Thyroid gland (tissue), 4 donors: ENCODE results near the gene ISLR.

ENCODE experiments used
- POLR2A ChIP-seq, 2 donors: fragments of 450-650 bp; IDR thresholded peaks; one replicate each; pipeline ENCODE4 v1.6.1; 2017; ENCODE audit warnings: antibody characterized with exemption in 2 of 2, mild to moderate bottlenecking in 2 of 2, moderate library complexity in 1 of 2
- TF ChIP-seq, protein P1 (sequence below), 6 experiments: fragments of 200-600 bp in 3 of 6; fragments of 450-650 bp in 3 of 6; sonication (generic) in 3 of 6; IDR thresholded peaks; one replicate each; pipeline ENCODE4 v1.5.1; 2016 to 2019; ENCODE audit warnings: antibody characterized with exemption in 6 of 6, mild to moderate bottlenecking in 2 of 6, inconsistent platforms in 1 of 6, moderate library complexity in 1 of 6

DNA sequence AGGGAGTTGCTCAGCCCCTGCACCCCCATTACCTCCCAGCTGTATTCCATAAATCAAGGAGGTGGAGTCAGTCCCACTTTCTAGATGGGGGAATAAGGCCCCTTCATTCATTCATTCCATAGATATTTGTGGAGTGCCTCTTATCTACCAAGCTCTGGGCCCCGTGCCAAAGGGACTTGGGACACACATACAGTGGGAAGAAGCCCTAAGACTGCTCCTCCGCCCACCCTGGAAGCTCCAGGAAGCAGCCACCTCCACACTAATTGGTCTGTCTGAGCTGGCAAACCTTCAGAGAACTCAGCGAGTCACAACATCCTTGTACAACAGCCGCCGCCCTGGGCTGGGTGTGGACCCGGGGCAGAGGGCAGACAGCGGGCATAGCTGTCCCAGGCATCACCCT is 22.7 kb downstream of the ISLR start:
- TF ChIP-seq, protein P1, sequence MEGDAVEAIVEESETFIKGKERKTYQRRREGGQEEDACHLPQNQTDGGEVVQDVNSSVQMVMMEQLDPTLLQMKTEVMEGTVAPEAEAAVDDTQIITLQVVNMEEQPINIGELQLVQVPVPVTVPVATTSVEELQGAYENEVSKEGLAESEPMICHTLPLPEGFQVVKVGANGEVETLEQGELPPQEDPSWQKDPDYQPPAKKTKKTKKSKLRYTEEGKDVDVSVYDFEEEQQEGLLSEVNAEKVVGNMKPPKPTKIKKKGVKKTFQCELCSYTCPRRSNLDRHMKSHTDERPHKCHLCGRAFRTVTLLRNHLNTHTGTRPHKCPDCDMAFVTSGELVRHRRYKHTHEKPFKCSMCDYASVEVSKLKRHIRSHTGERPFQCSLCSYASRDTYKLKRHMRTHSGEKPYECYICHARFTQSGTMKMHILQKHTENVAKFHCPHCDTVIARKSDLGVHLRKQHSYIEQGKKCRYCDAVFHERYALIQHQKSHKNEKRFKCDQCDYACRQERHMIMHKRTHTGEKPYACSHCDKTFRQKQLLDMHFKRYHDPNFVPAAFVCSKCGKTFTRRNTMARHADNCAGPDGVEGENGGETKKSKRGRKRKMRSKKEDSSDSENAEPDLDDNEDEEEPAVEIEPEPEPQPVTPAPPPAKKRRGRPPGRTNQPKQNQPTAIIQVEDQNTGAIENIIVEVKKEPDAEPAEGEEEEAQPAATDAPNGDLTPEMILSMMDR (IDR thresholded peaks at IDR 0.05), result no peak
- TF ChIP-seq POLR2A (IDR thresholded peaks at IDR 0.05), result no peak
